HepG2 (cell line): ENCODE measurements around the gene TMEM185A. TPM values are rescaled to one million over a fixed set of nuclear protein-coding genes. Genes with fewer than 3 reads are reported as not detected.

Experiments used
- ATAC-seq: fragments of 200-7000 bp; cut with Tn5 transposase; 3 replicates; pipeline ENCODE4 v1.9.1; 2020; ENCODE audit warnings: mild to moderate bottlenecking, moderate library complexity
- BruUV-seq: library from RNA; stranded (reverse); fragments of 400-500 nt; replicated peaks from 2 replicates; lab custom pipeline; 2021; lab: Mats Ljungman, UMichigan
- CTCF ChIA-PET: fragments of 300-600 bp; formaldehyde crosslinking; extraction: SDS; loops from one replicate; lab custom pipeline; 2021; ENCODE audit warnings: low total read pairs, inconsistent platforms, low intra/inter-chr PET ratio; lab: Yijun Ruan, JAX
- POLR2A ChIA-PET: fragments of 350-600 bp; sonication (Branson Sonifier 250); formaldehyde crosslinking; loops from one replicate; lab custom pipeline; 2020; ENCODE audit warnings: antibody characterized with exemption, inconsistent platforms; lab: Yijun Ruan, JAX
- DNase-seq: peaks from one replicate; pipeline ENCODE4 v3.0.0-alpha.2; 2015; ENCODE audit warnings: low spot score
- FAIRE-seq: peaks from 3 replicates; lab custom pipeline; 2011; peaks lifted over from hg19 to GRCh38; lab: Jason Lieb, UNC
- H2AFZ ChIP-seq: one replicate; pipeline ENCODE4 v1.6.1; 2011; ENCODE audit warnings: low read length, inconsistent platforms
- H3K27ac ChIP-seq: fragments of 300-600 bp; 3 replicates; pipeline ENCODE4 v1.8.0; 2011; ENCODE audit warnings: mixed run types, mild to moderate bottlenecking, mixed read lengths, low read length, inconsistent platforms; ENCODE audit not compliant: insufficient read depth; ENCODE audit errors: extremely low read length
- H3K27me3 ChIP-seq, 2 experiments: fragments of 200-600 bp in 1 of 2; 2 replicates in 1 of 2; 3 replicates in 1 of 2; pipeline versions ENCODE4 v1.6.0 to v1.8.0; 2011; ENCODE audit warnings: low read length in 2 of 2, mild to moderate bottlenecking in 2 of 2, moderate library complexity in 2 of 2, inconsistent platforms in 1 of 2; ENCODE audit not compliant: insufficient read depth in 2 of 2, control insufficient read depth in 1 of 2
- H3K36me3 ChIP-seq, 2 experiments: fragments of 200-600 bp in 1 of 2; replicated peaks in 1 of 2; 2 replicates in 1 of 2; 3 replicates in 1 of 2; pipeline versions ENCODE4 v1.5.1 to v1.8.0; 2011; ENCODE audit warnings: low read length in 2 of 2, inconsistent platforms in 1 of 2; ENCODE audit not compliant: insufficient read depth in 2 of 2, control insufficient read depth in 1 of 2
- H3K4me1 ChIP-seq: 2 replicates; pipeline ENCODE4 v1.5.1; 2012; ENCODE audit warnings: low read length, inconsistent platforms; ENCODE audit not compliant: insufficient read depth
- H3K4me2 ChIP-seq: 2 replicates; pipeline ENCODE4 v1.6.0; 2011; ENCODE audit warnings: low read depth, low read length, inconsistent platforms
- H3K4me3 ChIP-seq, 3 experiments: fragments of 200-600 bp in 1 of 3; sonication (generic), shearing (Covaris generic) in 1 of 3; replicated peaks in 1 of 3; 2 replicates each; pipeline ENCODE4 v1.5.1; 2011 to 2016; ENCODE audit warnings: low read length in 3 of 3, inconsistent platforms in 2 of 3, low read depth in 2 of 3, mild to moderate bottlenecking in 2 of 3, control low read depth in 1 of 3, mixed read lengths in 1 of 3; ENCODE audit not compliant: insufficient read depth in 1 of 3
- H3K79me2 ChIP-seq: one replicate; pipeline ENCODE4 v1.6.1; 2011; ENCODE audit warnings: low read length, inconsistent platforms; ENCODE audit not compliant: insufficient read depth
- H3K9ac ChIP-seq: 2 replicates; pipeline ENCODE4 v1.6.0; 2011; ENCODE audit warnings: mild to moderate bottlenecking, low read depth, low read length, inconsistent platforms; ENCODE audit not compliant: insufficient read depth
- H3K9me3 ChIP-seq: 2 replicates; pipeline ENCODE4 v1.5.1; 2012; ENCODE audit warnings: mild to moderate bottlenecking, low read length
- H4K20me1 ChIP-seq: 2 replicates; pipeline ENCODE4 v1.6.0; 2011; ENCODE audit warnings: inconsistent platforms, mild to moderate bottlenecking, low read length, moderate library complexity; ENCODE audit not compliant: insufficient read depth
- AGO1 ChIP-seq: fragments of 200-400 bp; formaldehyde crosslinking; IDR thresholded peaks from 2 replicates; pipeline ENCODE4 v1.6.1; 2017; ENCODE audit warnings: mild to moderate bottlenecking, low read depth, low read length, moderate library complexity; ENCODE audit not compliant: poor library complexity, severe bottlenecking
- CCDC6 ChIP-seq: sonication (generic); formaldehyde crosslinking; IDR thresholded peaks from 2 replicates; pipeline ENCODE4 v1.8.1; 2022; ENCODE audit warnings: mild to moderate bottlenecking, missing genetic modification reagents, moderate library complexity
- ETV6 ChIP-seq: sonication (generic); formaldehyde crosslinking; conservative IDR thresholded peaks from 2 replicates; pipeline ENCODE4 v1.4.0; 2020; ENCODE audit warnings: missing genetic modification reagents
- MAFF ChIP-seq: IDR thresholded peaks from 2 replicates; pipeline ENCODE4 v1.6.1; 2011; ENCODE audit warnings: low read depth, low read length, improper control_type of control experiment
- MAFK ChIP-seq, 2 experiments: IDR thresholded peaks in 1 of 2; conservative IDR thresholded peaks in 1 of 2; 2 replicates each; pipeline ENCODE4 v1.6.1; 2011; ENCODE audit warnings: improper control_type of control experiment in 2 of 2, low read length in 2 of 2
- NFKBIZ ChIP-seq: IDR thresholded peaks from 2 replicates; pipeline ENCODE4 v1.6.1; 2018; ENCODE audit warnings: missing genetic modification reagents, missing compliant biosample characterization
- SKIL ChIP-seq: sonication (generic); formaldehyde crosslinking; IDR thresholded peaks from 2 replicates; pipeline ENCODE4 v1.8.0; 2022; ENCODE audit warnings: missing genetic modification reagents, mild to moderate bottlenecking, moderate library complexity, borderline replicate concordance
- TSC22D2 ChIP-seq: sonication (generic); formaldehyde crosslinking; IDR thresholded peaks from 2 replicates; pipeline ENCODE4 v1.5.1; 2020; ENCODE audit warnings: missing genetic modification reagents, mild to moderate bottlenecking, borderline replicate concordance
- ZFP36L2 ChIP-seq: sonication (generic); formaldehyde crosslinking; IDR thresholded peaks from 2 replicates; pipeline ENCODE4 v1.4.0; 2020; ENCODE audit warnings: missing genetic modification reagents
- ZHX1 ChIP-seq: sonication (generic); formaldehyde crosslinking; IDR thresholded peaks from 2 replicates; pipeline ENCODE4 v1.8.1; 2022; ENCODE audit warnings: low read depth, mild to moderate bottlenecking, missing genetic modification reagents
- ZMAT5 ChIP-seq: sonication (generic); formaldehyde crosslinking; IDR thresholded peaks from 2 replicates; pipeline ENCODE4 v1.5.0; 2020; ENCODE audit warnings: mild to moderate bottlenecking, low read depth, missing genetic modification reagents, borderline replicate concordance
- ZNF142 ChIP-seq: sonication (generic); formaldehyde crosslinking; IDR thresholded peaks from 2 replicates; pipeline ENCODE4 v1.4.0; 2020; ENCODE audit warnings: missing genetic modification reagents
- ZNF143 ChIP-seq: sonication (generic); formaldehyde crosslinking; IDR thresholded peaks from 2 replicates; pipeline ENCODE4 v1.4.0; 2020; ENCODE audit warnings: missing genetic modification reagents
- ZNF614 ChIP-seq: IDR thresholded peaks from 2 replicates; pipeline ENCODE4 v1.6.1; 2018; ENCODE audit warnings: missing biosample characterization, missing genetic modification reagents, inconsistent platforms, borderline replicate concordance
- WGBS: methylation state at CpG from one replicate; pipeline ENCODE4 v1.1.6; 2017; ENCODE audit warnings: low lambda C conversion rate; 5-methylcytosine and 5-hydroxymethylcytosine counted together
- in situ Hi-C: cut with HindIII; loops from 2 replicates; pipeline ENCODE4 v1.10.0; 2017; ENCODE audit warnings: low pct_unique_long_range_greater_than_20kb; ENCODE audit not compliant: extremely low pct_ligation_motif_present
- intact Hi-C: fragments of 100-400 bp; cut with micrococcal nuclease; formaldehyde crosslinking; loops from one replicate; pipeline ENCODE4 v1.10.0; 2022; ENCODE audit not compliant: unreplicated experiment
- polyA plus RNA-seq, 8 experiments: library from polyadenylated mRNA; depleted of rRNA in 3 of 8; stranded (reverse) in 7 of 8; unstranded in 1 of 8; fragments of >200 nt; fragmentation: Illumina TruSeq in 4 of 8; extraction: Trizol in 4 of 8; gene quantifications; 2 replicates each; pipeline versions ENCODE4 v1.2.1 to v1.2.3, GENCODE V29; 2011 to 2016; ENCODE audit warnings: low read depth in 4 of 8, missing spikeins in 1 of 8, mixed read lengths in 1 of 8; ENCODE audit not compliant: insufficient read depth in 1 of 8
- total RNA-seq, 5 experiments: library from RNA; depleted of rRNA; stranded (reverse); fragments of >200 nt; fragmentation: Illumina TruSeq; extraction: Trizol; gene quantifications; 2 replicates each; pipeline ENCODE4 v1.2.3, GENCODE V29; 2016; ENCODE audit warnings: low read depth in 1 of 5

Gene TMEM185A
- total and polyA plus RNA-seq, 2 of the 13 experiments (the other 11 are each of a cell fraction or from before 2014, with no cell fraction given) = 5.9 to 10.5 TPM

- BruUV-seq = no TSS peak
- Histone ChIP-seq H3K36me3 (no peaks in the 10 kb centered on the region), H3K27me3 (no peaks in the 10 kb centered on the region), H3K9me3 (no peaks in the 10 kb centered on the region), H3K4me2 (no peak overlapping the region), H3K27ac (no peak overlapping the region), H3K4me1 (no peaks in the 10 kb centered on the region), H4K20me1 (no peaks in the 10 kb centered on the region), H2AFZ (no peak overlapping the region), H3K79me2 (no peaks in the 10 kb centered on the region), H3K9ac (no peak overlapping the region), H3K4me3 (no peak overlapping the region)
- DNase-seq (no peak), ATAC-seq (no peak), FAIRE-seq (no peak)
- in situ Hi-C loops = no loop called here
- ChIA-PET CTCF (no interaction called here), POLR2A (no interaction called here)
- intact Hi-C loops = no loop called here
- no CpG with 5 or more reads among the region's 1 CpG for WGBS
- TF ChIP-seq ZFP36L2 (no peak), ZMAT5 (no peak), NFKBIZ (CRISPR knock-in tag) (no peak), ZNF614 (CRISPR knock-in tag) (no peak), CCDC6 (CRISPR knock-in tag) (no peak), MAFK (conservative IDR thresholded peaks at IDR 0.05 in 1 of 2, IDR thresholded peaks at IDR 0.05 in 1 of 2; ENCODE audit: low read length in 2 of 2) (peak; percentile 19 to 63; a peak in 2 of 4 replicates), ETV6 (CRISPR knock-in tag) (no peak), AGO1 (no peak), MAFF (0 out of 2 replicates have a peak, but pooled peaks have one; percentile 46), ZHX1 (CRISPR knock-in tag) (no peak), SKIL (no peak), ZNF142 (CRISPR knock-in tag) (no peak), TSC22D2 (no peak), ZNF143 (CRISPR knock-in tag) (no peak)
Observed at GRCh38 chrX:149572743-149573142, 58.8 kb downstream of the TMEM185A start.
